C4-2B (cell line): ENCODE data around the gene GLTP.

Experiments used
- CTCF ChIP-seq: fragments of 450-650 bp; conservative IDR thresholded peaks from 2 replicates; pipeline ENCODE4 v1.5.1; 2017; ENCODE audit warnings: mild to moderate bottlenecking
- ZFX ChIP-seq: fragments of 450-650 bp; IDR thresholded peaks from 2 replicates; pipeline ENCODE4 v1.6.1; 2017

GRCh38 chr12:109833307-109834189, 46.8 kb downstream of the GLTP start, which contains the start of gene TRPV4:
- no peak for TF ChIP-seq CTCF
- TF ChIP-seq ZFX, result no peak
